Muscle layer of colon (tissue), 2 donors: ENCODE data around the gene TGFBRAP1.

Experiments
- H3K27ac ChIP-seq: one replicate; pipeline ENCODE4 v1.7.0; 2013; ENCODE audit warnings: low read depth, mild to moderate bottlenecking, low read length, moderate library complexity
- H3K27me3 ChIP-seq, 2 donors: one replicate each; pipeline ENCODE4 v1.7.0; 2013; ENCODE audit warnings: low read length in 2 of 2, mild to moderate bottlenecking in 2 of 2; ENCODE audit not compliant: insufficient read depth in 2 of 2, control insufficient read depth in 1 of 2
- H3K36me3 ChIP-seq: one replicate; pipeline ENCODE4 v1.7.0; 2013; ENCODE audit warnings: mild to moderate bottlenecking, low read length; ENCODE audit not compliant: insufficient read depth
- H3K4me1 ChIP-seq: one replicate; pipeline ENCODE4 v1.7.0; 2013; ENCODE audit warnings: mild to moderate bottlenecking, low read length; ENCODE audit not compliant: insufficient read depth
- H3K4me3 ChIP-seq, 2 donors: one replicate each; pipeline ENCODE4 v1.7.0; 2013; ENCODE audit warnings: low read length in 2 of 2, low read depth in 1 of 2, mild to moderate bottlenecking in 1 of 2, moderate library complexity in 1 of 2
- H3K9ac ChIP-seq: one replicate; pipeline ENCODE4 v1.7.0; 2013; ENCODE audit warnings: low read length
- H3K9me3 ChIP-seq: one replicate; pipeline ENCODE4 v1.7.0; 2013; ENCODE audit warnings: mild to moderate bottlenecking, low read length
- donor health status: abdominal sarcoma.
- donor health status: Adenocarcinoma of cecum.

TGFBRAP1 gene

GRCh38 chr2:105324732-105325131, 4.8 kb downstream of the TGFBRAP1 start:
- Histone ChIP-seq H3K27ac (no peak overlapping the region), H3K4me1 (peaks cover 15% of the 10 kb centered on the region), H3K4me3 (no peak overlapping the region), H3K9ac (no peak overlapping the region), H3K27me3 (no peaks in the 10 kb centered on the region), H3K9me3 (no peaks in the 10 kb centered on the region), H3K36me3 (no peaks in the 10 kb centered on the region)

GRCh38 chr2:105324101-105324500, 5.4 kb downstream of the TGFBRAP1 start:
- Histone ChIP-seq H3K9ac (no peak overlapping the region), H3K4me3 (no peak overlapping the region), H3K36me3 (no peaks in the 10 kb centered on the region), H3K27me3 (no peaks in the 10 kb centered on the region), H3K9me3 (no peaks in the 10 kb centered on the region), H3K27ac (no peak overlapping the region), H3K4me1 (peaks cover 15% of the 10 kb centered on the region)

GRCh38 chr2:105323111-105323510, 6.4 kb downstream of the TGFBRAP1 start:
- H3K4me3 ChIP-seq, result no peak overlapping the region
- no peaks in the 10 kb centered on the region for H3K27me3 ChIP-seq
- H3K9me3 ChIP-seq, result no peaks in the 10 kb centered on the region
- H3K36me3 ChIP-seq, result no peaks in the 10 kb centered on the region
- peaks cover 5% of the 10 kb centered on the region for H3K4me1 ChIP-seq
- H3K27ac ChIP-seq, result no peak overlapping the region
- H3K9ac ChIP-seq, result no peak overlapping the region

- H3K27me3 ChIP-seq, result no peaks in the 10 kb centered on the region
- H3K4me1 ChIP-seq, result peaks cover 4% of the 10 kb centered on the region
- H3K9me3 ChIP-seq, result no peaks in the 10 kb centered on the region
- no peak overlapping the region for H3K9ac ChIP-seq
- H3K27ac ChIP-seq, result no peak overlapping the region
- H3K4me3 ChIP-seq, result no peak overlapping the region
- no peaks in the 10 kb centered on the region for H3K36me3 ChIP-seq
Measured at GRCh38 chr2:105321875-105322646, 7.5 kb downstream of the TGFBRAP1 start.

GRCh38 chr2:105320651-105321215, 8.8 kb downstream of the TGFBRAP1 start:
- H3K27me3 ChIP-seq, result no peaks in the 10 kb centered on the region
- no peak overlapping the region for H3K4me3 ChIP-seq
- no peak overlapping the region for H3K9ac ChIP-seq
- H3K36me3 ChIP-seq, result no peaks in the 10 kb centered on the region
- no peak overlapping the region for H3K27ac ChIP-seq
- no peaks in the 10 kb centered on the region for H3K9me3 ChIP-seq
- H3K4me1 ChIP-seq, result peaks cover 4% of the 10 kb centered on the region

GRCh38 chr2:105317937-105318336, 11.6 kb downstream of the TGFBRAP1 start:
- Histone ChIP-seq H3K27me3 (no peaks in the 10 kb centered on the region), H3K4me3 (no peak overlapping the region), H3K4me1 (peaks cover 4% of the 10 kb centered on the region), H3K27ac (no peak overlapping the region), H3K9ac (no peak overlapping the region), H3K36me3 (no peaks in the 10 kb centered on the region), H3K9me3 (no peaks in the 10 kb centered on the region)

GRCh38 chr2:105315314-105315713, 14.2 kb downstream of the TGFBRAP1 start:
- Histone ChIP-seq H3K36me3 (no peaks in the 10 kb centered on the region), H3K27me3 (no peaks in the 10 kb centered on the region), H3K27ac (no peak overlapping the region), H3K9me3 (no peaks in the 10 kb centered on the region), H3K9ac (no peak overlapping the region), H3K4me1 (peaks cover 2% of the 10 kb centered on the region), H3K4me3 (no peak overlapping the region)

- H3K27ac ChIP-seq, result no peak overlapping the region
- no peak overlapping the region for H3K9ac ChIP-seq
- H3K4me3 ChIP-seq, result no peak overlapping the region
- H3K4me1 ChIP-seq, result no peaks in the 10 kb centered on the region
- H3K36me3 ChIP-seq, result no peaks in the 10 kb centered on the region
- no peaks in the 10 kb centered on the region for H3K27me3 ChIP-seq
- H3K9me3 ChIP-seq, result no peaks in the 10 kb centered on the region
Measured at GRCh38 chr2:105313877-105314276, 15.7 kb downstream of the TGFBRAP1 start.

GRCh38 chr2:105309147-105309545, 20.4 kb downstream of the TGFBRAP1 start:
- Histone ChIP-seq H3K9me3 (no peaks in the 10 kb centered on the region), H3K4me1 (no peaks in the 10 kb centered on the region), H3K27ac (no peak overlapping the region), H3K4me3 (no peak overlapping the region), H3K27me3 (no peaks in the 10 kb centered on the region), H3K36me3 (peaks cover 12% of the 10 kb centered on the region), H3K9ac (no peak overlapping the region)

GRCh38 chr2:105308382-105309146, 21.0 kb downstream of the TGFBRAP1 start:
- H3K4me1 ChIP-seq, result no peaks in the 10 kb centered on the region
- no peaks in the 10 kb centered on the region for H3K9me3 ChIP-seq
- no peak overlapping the region for H3K9ac ChIP-seq
- H3K27me3 ChIP-seq, result no peaks in the 10 kb centered on the region
- H3K4me3 ChIP-seq, result no peak overlapping the region
- no peak overlapping the region for H3K27ac ChIP-seq
- peaks cover 12% of the 10 kb centered on the region for H3K36me3 ChIP-seq

- Histone ChIP-seq H3K36me3 (peaks cover 12% of the 10 kb centered on the region), H3K4me3 (no peak overlapping the region), H3K4me1 (no peaks in the 10 kb centered on the region), H3K9me3 (no peaks in the 10 kb centered on the region), H3K27me3 (no peaks in the 10 kb centered on the region), H3K9ac (no peak overlapping the region), H3K27ac (no peak overlapping the region)
Measured at GRCh38 chr2:105307962-105308361, 21.6 kb downstream of the TGFBRAP1 start.
